NCI-H1048 (cell line): ENCODE results near the gene ERICH6.

Experiments
- DNase-seq: peaks from one replicate; lab custom pipeline; 2025; lab: John Stamatoyannopoulos, UW

Gene ERICH6

DNA sequence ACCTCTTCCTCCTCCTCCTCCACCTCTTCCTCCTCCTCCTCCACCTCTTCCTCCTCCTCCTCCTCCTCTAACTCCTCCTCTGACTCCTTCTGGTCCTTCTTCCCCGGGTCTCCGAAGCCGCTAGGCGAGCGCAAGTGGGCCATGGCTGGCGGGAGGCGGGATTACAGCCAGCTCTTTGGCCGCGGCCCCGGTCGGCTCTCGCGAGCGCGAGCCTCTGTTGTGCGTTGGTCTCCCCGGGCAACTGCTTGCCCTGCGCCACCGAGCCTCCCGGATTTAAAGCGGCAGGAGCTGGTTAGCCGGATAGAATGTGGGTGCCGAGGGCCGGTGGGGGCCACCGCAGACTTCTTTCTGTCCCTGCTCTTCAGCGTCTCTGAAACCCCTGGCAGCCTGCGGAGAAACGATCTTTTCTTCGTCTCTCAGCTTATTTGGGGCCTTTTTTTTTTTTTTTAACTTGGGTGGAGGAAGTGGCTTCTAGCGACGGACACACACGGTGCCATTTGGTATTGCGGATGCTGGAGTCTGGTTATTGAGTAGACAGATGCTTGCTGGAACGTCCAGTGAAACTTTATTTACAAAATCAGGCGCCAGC is at the start of gene ERICH6:
ERICH6 (minus strand) TSS at position 165 of the 589 bp plus-strand sequence; CDS start at position 143, 22 bp downstream.
- DNase-seq, result peak; percentile 41

DNA sequence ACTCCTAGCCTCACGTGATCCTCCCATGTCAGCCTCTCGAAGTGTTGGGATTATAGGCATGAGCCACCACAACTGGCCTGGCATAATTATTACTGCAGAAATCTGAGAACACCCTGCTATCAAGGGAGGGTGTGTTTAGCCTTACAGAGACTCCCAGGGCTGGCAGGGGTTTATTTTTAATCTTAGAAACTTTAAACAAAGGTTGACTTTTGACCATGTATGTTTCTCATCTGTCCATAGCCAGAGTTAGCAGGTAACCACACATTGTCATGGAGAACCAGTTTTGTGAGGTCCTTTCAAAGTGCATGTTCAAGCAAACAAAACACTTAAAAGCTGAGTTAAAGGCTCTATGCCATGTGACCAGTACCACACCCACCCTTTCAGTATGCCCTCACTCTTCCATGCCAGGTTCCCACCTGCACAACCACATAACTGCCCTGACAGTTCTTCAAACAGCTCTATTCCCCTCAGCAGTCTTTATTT is 48.1 kb upstream of the ERICH6 start:
- no peak for DNase-seq

DNA sequence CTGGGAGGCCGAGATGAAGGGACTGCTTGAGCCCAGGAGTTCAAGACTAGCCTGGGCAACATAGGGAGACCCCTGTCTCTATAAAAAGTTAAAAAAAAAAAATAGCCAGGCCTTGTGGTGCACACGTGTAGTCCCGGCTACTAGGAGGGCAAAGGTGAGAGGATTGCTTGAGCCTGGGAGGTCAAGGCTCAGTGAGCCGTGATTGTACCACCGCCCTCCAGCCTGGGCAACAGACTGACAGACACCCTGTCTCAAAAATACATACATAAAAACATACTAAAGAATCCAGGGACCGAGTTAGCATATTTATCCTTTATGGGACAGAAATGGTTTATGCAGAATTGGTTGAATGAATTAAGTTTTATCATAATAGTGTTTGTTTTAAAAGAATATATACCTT is 45.5 kb upstream of the ERICH6 start:
- DNase-seq, result no peak

- no peak for DNase-seq
Measured at GRCh38 chr3:150748684-150749047, 44.9 kb upstream of the ERICH6 start.

DNA sequence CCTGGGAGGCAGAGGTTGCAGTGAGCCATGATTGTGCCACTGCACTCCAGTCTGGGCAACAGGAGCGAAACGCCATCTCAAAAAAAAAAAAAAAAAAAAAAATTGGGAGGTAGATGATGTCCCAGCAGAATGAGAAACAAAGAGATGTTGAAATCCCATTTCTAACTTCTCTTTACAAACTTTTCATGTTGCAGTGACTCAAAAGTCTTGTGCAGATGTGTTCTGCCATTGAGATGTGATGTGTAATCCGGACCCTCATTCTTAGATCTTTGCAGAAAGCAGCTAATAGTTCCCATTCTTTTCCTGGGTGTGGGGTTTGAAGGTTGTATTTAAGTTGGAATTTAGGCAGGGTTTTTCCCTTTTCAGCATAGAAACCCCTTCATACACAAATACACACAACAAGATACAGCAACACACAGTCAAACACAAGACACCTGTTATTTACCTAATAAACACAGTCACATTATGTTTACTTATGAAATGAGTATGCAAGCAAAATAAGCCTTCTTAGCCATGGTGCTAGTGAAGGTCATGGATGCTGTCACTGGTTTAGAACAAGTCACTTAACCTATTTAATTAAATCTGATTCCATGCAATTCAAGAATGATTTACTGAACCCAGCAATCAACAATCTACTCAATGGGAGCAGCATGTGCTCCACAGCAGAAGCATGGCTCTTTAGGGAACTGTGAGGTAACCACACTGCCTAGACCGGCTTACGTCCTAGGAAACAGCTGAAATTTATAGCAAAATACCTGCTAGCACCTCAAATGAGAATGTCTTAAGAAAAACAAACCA is 44.4 kb upstream of the ERICH6 start:
- DNase-seq, result no peak

GRCh38 chr3:150746791-150747590 is 43.3 kb upstream of the ERICH6 start:
- DNase-seq, result no peak

DNA sequence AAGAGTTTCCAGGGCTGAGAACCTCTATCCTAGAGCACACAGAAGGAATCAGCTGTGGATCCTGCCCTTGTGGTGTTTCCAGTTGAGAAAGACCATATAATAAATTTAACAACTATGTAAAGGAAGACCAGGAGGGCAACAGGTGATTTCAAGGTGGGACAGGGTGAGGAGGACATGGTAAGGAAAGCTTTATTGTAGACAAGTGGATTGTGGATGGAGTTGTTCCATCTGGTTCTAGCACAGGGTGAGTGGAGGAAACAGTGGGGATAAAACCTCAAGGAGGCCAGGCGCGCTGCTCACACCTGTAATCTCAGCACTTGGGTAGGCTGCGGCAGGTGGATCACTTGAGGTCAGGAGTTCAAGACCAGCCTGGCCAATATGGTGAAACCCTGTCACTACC is 42.1 kb upstream of the ERICH6 start:
- no peak for DNase-seq

GRCh38 chr3:150744919-150745211 is 41.1 kb upstream of the ERICH6 start:
- no peak for DNase-seq

DNA sequence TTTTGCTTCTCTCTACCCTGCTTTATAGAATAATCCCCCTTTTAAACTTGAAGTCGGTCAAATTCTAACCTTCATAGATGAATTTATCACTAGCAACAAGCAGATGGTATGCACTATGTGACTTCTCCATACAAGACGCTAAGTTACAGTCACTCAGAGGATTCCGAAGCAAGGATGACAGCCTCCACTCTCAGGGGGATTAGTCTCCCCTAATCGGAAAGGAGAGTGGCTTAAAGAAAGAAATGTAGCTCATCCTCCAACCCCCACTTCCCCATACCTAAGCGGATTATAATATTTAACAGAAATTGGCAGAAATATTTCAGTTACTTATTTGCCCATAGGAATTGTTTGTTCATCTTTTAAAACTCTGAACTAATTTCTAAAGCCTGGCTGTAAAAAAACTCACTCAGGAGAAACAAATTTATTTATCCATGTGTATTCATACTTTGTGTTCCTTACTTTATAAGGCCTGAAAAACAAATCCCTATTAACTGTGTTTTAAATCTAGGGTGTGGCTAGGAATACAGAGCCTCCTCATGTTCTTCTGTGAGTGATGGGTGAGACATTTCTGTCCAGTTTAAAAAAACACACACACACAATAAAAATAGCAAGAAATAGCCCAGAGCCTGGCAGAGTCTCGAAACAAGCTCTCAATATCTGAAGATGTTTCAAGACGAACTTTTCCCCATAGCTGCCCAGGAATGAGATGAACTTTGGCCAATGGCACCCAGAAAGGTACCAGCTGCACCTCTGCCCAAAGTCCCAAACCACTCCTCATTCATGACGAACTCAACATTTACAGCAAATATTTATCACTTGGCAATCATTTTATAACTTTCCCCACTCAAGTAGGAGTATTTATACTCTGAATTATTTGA is 40.6 kb upstream of the ERICH6 start:
- DNase-seq, result no peak

GRCh38 chr3:150743508-150743907 is 39.8 kb upstream of the ERICH6 start:
- DNase-seq, result no peak

- DNase-seq, result no peak
Measured at GRCh38 chr3:150742679-150743078, 39.0 kb upstream of the ERICH6 start.

DNA sequence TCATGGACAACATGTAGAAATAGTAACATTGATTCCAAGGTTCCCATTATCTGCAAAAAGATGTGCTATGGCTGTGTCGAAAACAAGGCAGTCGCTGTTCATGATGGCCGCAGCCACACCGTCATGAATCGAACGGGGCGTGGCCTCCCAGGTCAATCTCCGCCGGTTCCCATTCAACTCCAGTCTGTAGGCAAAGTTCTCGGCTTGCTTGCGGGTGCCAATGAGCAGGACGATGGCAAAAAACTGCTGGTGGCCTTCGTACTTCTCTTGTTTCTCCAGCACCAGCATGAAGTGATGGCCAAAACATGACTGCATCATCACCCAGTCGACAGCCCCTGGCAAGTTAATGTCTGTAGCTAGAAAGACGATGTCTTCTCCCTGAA is 38.4 kb upstream of the ERICH6 start:
- no peak for DNase-seq

DNA sequence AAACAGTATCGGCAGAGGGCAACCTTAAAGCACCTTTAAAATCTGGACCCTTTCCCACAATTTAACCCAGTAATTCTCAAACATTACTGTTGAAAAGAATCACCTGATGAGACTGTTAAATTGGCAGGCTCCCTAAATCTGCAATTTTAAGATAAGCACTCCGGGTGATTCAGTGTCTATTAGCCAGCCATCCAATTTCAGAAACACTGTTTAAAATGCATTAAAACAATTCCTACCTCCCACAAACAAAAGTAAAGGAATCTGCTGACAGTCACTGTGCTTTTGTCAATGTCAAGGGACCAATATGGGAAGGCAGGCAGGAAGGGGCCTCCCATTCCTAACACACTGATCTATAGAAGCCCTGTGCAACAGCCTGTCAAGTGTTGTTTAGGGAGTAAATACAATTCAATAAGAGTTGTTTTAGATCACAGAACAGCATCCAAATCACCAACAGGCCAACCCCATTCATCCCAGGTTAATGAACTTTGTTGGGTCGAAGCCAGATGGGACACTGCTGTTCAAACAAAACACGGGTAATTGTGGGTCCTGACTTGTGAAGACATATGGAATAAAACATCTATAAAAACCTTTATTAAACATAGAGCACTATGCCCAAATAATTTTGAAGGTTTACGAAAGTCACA is 37.9 kb upstream of the ERICH6 start:
- no peak for DNase-seq

DNA sequence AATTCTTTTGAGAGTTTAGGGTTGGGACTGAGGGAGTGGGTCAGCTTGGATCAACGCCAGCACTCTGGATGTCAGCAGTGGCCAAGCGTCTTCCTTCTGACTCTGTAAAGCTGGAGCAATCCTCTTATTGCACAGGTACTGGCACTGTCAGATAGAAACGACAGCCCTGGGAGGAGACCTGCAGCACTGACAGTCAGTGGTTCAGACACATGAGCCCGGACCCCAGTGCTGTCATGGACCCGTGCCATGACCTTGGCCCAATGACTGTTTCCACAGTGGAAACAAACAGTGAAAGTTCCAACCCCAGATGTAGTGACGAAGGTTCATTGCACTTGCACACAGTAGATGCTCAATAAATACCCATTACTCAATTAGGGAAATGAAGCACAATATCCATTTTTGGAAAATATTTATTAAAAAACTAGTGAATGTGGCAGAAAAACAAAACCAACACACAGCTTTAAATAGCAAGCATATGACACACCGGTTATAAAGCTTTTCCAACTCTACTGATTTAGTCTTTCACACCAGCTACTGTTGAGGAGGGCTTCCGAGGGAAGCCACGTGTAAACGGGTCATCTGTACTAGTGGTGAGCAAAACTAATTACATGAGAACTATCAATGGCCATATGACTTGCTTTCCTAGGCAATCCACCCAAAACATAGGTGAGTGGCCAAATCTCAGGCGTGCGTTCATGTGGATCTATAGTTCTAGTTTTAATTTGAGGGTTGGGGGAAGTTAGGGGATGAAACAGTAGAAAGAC is 37.2 kb upstream of the ERICH6 start:
- no peak for DNase-seq

DNA sequence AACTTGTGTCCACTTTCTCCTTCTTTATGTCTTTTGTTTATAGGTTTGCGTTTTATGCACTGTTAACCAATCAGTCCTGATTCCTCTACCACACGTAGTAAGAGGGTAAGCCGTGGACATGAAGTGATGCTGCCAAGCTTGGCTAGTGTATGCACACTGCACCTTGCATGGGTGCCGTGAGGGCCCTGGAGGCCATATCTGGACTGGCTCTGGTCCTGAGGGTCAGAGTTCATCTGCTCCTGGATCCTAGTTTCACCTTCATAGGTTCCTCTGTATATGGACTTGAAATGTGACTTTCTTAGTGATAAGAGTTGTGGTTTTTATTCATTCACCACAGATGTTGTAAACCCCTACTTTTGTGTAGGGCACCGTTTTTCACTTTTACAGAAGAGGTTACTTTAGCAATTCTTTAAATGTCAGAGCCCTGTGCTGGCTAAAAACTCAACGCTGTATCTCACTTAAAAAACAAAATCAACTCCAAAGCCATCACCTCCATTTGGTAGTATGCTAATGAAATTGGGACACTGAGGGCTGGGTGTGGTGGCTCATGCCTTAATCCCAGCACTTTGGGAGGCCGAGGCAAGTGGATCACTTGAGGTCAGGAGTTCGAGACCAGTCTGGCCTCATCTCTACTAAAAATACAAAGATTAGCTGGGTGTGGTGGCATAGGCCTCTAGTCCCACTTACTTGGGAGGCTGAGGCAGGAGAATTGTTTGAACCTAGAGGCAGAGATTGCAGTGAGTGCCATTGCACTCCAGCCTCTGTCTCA is 36.3 kb upstream of the ERICH6 start:
- no peak for DNase-seq

GRCh38 chr3:150739200-150739863 is 35.6 kb upstream of the ERICH6 start:
- DNase-seq, result no peak

- no peak for DNase-seq
Measured at GRCh38 chr3:150738688-150739087, 35.0 kb upstream of the ERICH6 start.

DNA sequence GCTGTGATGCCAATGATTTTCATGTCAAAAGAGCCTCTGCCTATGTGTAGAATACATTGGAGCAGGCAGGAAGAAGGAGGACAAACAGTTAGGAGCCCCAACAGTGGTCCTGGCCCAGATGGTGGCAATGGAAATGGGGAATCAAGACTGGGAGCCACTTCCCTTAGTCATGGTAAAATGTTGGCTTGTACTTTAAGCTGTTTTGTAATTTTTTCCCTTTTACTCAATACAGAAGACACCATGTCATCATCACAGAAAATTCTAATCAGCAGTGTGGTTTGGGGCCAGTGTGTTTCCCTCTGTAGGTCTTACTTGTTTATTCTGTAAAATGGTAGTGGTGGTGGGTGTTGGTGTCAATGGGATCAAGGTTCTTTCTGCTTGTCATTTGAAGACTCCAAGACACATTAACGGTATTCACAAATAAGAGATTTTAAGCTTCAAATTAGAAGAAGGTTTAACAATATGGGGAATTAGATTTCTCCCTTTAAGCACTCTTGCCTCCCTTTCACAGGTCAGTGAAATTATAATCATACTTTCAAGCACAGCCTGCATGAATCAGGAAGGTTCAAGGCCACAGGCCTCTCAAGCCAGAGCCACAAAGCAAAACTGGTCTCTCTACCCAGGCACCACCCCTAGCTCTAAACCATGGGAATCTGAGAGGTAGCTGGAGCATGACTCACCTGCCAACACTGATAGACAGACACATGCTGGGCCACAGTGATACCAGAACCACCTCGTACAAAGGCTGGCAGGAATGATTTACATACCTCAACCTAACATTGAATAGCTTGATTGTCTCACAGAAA is 34.4 kb upstream of the ERICH6 start:
- DNase-seq, result no peak
